GM18517 (cell line): ENCODE data around the gene PCDH9.

Source experiments
- ATAC-seq: cut with Tn5 transposase; IDR thresholded peaks from one replicate; pipeline ENCODE4 v1.9.1; 2021; ENCODE audit warnings: mild to moderate bottlenecking, moderate library complexity; ENCODE audit not compliant: unreplicated experiment

Gene PCDH9

DNA sequence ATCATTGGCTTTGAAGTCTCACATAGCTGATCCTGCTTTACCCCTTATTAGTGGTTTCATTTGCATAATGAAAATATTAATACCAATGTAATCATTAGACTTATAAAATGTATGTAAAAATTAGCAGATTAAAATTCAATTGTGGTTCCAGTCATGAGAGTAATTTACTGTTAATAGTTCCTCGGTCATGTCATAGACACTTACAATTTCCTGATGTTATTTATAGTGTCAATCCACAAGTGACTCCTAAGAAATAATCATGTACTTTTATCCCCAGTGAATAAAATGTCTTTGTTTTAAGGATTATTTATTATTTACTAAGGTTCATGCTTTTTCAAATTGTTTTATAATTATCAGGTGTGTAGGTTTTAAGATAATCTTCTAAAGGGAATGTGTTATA lies 138.5 kb downstream of the PCDH9 start:
- ATAC-seq = no peak

DNA sequence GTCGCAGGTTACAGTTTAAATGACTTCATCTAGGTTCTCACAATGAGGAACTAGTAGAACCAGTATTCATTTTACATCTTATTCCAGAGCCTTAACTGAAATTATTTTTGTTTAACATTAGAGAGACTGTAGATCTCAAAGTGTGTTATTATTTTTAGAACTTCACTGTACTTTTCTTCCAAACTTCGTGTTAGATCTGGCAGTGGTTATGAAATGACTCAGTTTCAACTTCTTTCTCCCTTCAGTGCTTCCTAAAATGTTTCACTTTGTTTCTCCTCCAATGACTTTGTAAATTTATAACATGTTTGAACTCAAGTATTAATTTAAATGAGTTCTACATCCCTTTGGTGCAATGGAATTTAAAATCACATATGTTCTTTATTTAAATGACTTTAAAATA lies 139.3 kb downstream of the PCDH9 start:
- no peak for ATAC-seq

DNA sequence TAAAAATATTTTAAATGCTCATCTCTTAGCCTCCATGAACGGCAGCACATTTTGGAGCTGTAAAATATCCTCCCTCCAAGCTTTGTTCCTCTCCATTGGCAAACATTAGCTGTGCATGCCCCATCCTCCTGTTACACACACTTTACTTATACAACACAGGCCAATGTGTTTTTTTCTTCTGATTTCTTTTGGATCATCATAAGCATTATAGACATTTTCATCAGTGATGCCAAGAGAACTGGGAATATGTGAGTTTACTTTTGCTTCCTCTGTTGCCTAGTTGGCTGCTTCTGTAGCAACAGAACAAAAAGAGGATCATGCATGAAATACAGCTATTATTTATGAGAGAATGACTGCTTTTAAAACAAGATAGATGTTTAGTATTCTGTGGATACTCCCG lies 142.6 kb downstream of the PCDH9 start:
- no peak for ATAC-seq

DNA sequence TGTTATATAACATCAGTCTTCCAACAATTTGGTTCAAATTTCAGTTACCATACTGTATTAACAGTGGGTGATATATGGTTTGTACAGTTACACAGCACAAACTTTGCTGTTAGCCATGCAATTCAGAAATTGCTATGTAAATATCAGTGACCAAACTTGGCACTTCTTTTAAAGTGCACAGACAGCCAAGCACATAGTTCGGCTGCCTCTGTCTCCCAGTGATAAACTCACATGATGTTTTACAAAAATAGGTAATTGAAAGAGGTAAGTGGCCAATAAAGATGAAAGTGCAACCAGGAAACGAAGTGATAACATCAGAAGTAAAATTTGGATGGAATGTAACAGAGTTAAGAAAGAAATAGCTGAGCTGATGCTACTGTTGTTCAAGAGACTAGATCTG lies 143.9 kb downstream of the PCDH9 start:
- no peak for ATAC-seq

DNA sequence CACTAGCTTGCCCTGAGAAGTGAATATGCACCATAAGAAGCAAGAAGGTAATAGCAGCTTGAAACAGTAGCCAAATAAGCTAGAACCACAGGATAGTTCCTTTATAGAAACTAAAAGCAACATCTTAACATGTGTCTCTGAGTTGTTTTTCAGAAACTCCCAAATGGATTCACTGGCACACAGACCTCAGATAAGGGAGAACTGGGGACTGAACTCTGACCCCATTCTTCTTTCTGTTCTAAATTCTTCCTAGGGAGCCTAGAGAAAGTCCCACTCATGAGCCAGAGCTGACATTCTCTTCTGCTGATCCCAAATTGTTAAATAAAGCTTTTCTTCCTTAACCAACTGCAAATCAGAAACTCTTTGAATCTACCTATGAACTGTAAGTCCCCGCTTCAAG lies 146.1 kb downstream of the PCDH9 start:
- ATAC-seq = no peak

DNA sequence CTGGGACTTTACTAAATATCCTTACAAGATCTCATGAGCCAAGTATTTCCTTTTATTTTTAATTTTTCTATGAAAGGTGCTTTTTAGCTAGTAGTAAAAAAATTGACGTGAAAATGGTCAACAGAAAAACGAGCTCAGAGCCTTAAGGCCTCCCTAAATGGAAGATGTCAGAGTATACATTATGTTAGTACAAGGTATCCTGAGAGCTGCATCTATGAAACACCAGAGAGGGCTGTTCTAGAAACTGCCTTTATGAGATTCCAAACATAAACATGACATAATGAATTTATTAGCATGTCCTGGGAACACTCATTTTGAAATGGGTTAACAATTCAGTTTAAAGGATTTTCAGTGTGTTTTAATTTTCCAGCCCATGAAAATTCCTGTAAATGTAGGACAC lies 146.6 kb downstream of the PCDH9 start:
- ATAC-seq = no peak

DNA sequence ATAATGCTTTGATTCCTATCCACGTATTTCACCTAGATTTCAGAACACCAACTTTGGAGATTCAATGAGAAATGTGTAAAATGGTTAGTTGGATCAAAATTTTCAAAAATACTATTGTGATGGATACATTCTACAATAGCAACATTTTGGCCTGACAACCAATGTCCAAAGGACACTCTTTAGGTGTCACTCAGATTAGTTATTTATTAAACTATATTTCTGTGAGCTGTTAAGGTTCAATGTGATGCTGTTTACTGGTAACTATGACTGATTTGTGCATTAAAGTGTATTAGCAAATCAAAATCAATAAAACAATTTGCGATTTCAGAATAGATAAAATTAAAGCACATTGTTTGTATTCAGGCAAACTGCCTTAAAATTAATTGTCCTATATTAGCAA lies 149.8 kb downstream of the PCDH9 start:
- ATAC-seq = no peak

DNA sequence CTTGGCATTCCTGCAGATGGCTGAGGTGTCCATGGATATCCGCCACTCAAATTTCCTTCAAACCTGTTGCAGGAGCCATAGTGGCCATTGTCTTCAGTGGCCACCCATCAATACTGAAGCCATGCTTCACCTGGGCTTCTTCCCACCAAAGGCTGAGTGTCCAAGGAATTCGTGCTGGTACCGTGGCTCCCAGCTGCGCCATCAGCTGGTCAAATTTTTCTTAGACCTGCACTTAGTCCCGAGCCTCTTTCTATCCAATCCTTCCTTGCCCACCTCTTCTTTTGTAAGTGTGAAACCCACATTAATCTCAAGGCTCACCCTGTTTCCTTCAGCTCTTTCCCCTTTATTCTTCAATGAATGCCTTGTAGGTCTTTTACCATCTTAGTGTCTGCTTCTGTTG lies 152.1 kb downstream of the PCDH9 start:
- no peak for ATAC-seq

DNA sequence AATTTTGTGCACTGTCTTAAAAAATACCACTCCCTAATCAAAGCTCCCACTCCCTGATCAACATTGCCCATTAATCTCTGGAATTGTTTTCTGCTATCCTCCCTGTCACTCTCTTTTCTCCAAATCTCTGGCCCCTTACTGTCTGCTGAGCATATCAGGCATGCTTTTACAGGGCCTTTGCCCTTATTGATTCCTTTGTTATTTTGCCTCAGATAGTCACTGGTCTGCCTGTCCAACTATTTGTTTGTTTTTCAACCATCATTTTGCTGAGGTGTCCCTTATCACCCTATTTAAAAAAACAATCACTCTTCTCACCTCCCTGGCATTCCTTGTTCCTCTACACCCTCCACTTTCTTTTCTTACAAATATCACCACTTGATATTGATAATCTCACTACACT lies 153.0 kb downstream of the PCDH9 start:
- no peak for ATAC-seq

DNA sequence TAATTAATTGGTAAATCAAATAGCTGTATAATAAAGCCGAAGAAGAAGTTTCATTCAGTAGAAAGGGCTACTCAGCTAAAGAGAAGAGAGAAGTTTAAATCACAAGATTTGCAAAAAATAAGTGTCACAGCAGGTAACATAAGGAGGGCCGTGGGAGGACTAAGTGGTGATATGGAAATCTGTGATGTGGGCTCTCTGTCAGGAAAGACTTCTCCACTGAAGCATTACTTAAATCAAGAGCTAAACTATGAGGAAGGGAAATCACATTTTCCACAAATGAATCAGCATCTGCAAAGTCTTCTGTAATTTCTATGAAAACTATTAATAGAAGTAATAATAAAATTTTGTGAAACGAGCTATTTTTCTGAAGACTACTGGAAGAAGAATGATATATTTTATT lies 153.8 kb downstream of the PCDH9 start:
- no peak for ATAC-seq

DNA sequence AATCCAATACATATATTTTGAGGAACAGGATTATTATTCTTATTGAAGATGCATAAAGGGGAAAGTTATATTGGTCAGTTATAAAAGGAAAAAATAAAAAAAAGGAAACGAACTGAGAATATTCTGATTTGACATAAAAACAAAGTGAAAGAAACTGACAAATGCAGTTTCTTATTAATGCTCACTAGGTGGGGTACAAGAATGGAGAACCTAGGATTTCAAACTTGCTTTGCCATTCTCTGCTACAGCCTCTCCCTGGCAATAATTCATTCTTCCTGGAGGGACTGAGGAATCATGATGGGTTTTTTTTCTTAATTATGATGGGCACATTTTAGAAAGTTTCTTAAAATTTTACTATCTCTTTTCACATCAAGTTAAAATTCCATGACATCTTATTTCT lies 154.9 kb downstream of the PCDH9 start:
- no peak for ATAC-seq

DNA sequence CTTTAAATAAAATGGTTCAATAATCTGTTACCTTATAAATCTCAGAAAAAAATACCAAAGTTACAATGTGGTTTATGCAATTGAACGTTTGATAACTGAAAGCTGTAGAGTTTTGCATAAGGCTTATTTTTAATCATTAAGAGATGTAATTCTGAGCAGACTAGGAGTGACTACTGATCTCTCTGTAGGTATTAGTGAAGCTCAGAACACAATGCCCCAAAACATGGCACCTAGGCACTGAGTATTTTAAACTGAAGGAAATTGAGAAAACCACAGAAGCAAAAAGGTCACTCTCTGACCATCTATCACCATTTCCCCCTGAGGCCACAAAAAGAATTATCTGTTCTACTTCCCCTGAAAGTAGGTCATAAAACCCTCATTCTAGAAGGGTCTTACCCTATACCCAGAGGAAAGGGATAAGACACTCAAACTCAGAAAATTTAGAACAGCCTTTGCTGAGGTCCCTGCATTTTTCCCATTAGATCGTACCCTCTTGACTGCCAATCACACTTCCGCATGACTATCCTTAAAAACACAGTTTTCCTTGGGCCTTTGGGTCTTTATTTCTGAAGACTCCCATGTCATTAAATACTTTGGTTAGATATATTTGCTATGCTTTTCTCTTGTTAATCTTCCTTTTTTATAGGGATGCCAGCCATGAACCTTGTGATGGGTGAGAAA lies 158.1 kb downstream of the PCDH9 start:
- ATAC-seq = peak; percentile 56

DNA sequence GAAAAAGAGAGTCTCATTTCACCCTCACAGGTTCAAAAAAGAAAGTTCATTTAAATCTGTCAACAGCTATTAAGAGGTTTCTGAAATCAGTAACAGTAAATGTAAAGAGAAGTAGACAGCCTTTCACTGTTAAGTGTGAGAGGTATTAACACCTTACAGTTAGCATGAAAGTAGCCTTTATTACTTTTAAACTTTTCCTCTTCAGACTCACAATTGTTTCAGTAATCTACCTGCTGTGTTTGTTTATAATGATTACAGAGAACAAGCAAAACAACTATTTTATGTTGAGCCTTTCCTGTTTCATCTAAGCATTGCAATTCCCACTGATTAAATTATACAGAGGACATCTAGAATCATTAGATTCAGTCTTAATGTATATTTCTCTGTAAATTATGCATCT lies 159.8 kb downstream of the PCDH9 start:
- no peak for ATAC-seq

DNA sequence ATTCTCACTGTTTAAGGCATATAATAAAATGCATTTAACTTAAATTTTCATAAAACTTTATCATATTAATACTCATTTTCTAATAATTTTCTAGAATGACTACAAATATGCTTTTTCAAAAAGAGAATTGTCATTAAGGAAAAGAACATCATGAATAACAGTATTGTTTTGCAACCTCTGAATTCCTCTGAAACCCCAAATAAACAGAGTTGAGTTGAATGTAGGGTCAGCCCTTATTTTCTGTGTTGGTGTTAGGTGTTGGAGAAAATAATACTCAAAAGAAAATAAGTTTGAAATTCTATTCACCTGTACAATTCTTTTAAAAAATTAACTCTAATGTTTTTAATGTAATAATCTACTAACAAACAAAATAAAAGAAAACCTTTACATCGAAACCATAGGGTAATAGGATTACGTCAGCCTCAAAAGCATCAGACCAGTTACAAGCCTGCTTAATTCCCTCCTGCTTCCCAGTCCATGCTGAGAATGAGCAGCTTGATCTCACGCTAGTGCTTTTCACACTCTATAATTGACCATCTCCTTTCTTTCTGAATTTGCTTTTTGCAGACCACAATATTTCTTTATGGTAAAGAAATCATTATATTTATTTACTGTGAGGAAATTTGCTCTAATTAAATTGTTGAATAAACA lies 160.9 kb downstream of the PCDH9 start:
- no peak for ATAC-seq

DNA sequence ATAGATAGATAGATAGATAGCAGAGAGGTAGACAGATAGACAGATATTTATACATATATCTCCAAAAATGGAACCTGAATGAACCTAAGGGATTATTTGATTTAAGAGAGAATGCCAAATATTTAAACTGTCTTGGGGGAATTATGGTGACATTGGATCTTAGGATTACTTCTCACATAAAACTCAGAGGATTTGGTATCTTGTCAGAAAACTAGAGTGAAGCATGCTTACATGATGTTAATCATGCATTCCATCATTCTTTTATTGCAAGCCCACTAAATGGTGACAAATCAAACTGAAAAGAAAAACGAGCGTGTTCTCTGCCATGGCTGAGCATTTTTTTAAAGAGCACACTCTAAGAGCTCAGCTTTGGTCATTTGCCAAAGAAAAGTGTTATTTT lies 165.2 kb downstream of the PCDH9 start:
- no peak for ATAC-seq

DNA sequence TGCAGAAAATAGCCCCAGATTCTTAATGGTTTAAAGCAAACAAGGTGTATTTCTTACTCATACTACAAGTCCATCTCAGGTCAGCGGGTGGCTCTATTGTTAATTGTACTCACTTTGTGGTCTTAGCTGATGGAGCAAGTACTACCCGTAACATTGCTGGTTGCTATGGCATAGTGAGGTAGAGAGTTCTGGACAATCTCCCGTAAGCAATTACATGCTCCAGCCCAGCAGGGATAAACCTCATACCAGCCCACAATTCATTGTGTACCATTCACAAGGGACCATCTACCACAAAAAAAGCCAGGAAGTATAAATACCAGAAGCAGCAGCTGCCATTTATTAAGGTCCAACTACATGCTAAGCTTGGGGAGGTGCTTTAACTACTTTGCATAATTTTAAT lies 167.1 kb downstream of the PCDH9 start:
- no peak for ATAC-seq

DNA sequence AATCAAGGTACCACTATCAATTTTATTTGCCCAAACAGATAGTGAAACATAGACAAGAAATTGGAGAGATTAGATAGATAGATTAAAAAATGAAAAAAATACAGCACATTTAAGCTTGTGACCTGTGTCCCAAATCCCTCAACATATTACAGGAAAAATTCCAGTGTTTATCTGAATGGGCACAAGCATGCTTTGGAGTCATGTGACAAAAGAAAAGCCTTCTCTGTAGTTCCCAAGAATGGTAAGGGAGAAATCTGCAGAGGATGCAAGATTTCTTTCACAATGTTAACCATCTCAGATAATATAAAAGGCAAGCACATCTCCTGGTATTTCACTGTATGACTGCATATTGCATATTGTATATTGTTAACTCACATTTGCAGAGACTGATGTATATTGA lies 168.0 kb downstream of the PCDH9 start:
- no peak for ATAC-seq

DNA sequence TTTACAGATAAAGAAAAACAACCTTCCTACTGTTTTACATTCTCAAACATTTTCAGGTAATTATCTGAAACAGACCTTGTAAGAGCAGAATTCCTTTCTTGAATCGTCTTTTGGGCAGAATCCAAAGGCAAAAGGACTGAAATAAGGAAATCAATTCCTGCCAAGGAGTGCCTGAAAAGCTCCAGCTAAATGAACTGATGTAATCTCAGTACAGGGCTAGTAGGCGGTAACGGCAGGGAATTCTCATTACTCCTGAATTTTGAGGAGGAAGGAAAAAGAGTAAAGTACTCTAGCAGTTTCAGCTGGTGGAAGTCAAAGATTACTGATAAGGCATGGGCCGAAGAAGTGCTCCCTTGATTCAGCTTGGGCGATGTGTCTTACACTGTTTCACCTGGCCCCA lies 168.4 kb downstream of the PCDH9 start:
- ATAC-seq = no peak

DNA sequence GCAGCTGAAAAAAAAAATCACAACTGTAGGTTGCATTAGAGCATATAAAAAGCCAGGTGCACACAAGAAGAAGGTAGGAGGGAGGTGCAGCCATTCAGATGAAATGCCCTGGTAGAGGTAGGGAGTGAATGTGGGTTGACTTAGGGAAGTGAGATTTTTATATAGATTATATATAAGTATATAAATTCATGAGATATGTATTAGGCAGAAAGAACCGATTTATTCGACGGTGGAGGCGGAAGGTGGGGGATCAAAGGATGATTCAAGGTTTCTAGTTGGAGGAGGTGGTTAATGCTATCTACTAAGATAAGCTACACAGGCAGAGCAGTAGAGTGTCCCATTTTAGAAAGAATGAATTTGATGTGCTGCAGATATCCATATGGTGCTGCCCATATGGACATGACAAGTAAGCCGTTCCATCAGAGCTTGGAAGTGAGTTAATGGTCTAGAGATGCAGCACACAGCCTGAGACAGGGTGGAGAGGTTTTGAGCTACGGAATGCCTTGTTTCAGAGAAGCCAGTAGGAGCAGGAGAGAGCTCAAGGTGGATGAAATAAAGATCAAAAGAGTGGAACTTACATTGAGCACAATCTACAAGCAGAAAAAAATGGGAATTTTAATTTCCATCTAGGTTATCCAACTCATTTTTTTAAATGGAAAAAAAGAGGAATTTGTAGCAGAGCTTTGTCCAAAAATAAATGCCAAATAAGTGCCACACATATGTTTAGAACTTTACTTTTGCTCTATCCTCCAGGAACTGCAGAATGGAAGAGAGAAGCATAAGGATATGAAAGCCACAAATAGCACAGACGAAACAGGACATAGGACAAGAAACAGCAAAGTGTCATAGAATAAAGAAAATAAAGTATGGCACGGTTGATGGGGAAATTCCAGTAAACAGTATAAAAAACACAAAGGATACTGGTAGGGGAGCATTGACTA lies 177.3 kb downstream of the PCDH9 start:
- ATAC-seq = no peak

DNA sequence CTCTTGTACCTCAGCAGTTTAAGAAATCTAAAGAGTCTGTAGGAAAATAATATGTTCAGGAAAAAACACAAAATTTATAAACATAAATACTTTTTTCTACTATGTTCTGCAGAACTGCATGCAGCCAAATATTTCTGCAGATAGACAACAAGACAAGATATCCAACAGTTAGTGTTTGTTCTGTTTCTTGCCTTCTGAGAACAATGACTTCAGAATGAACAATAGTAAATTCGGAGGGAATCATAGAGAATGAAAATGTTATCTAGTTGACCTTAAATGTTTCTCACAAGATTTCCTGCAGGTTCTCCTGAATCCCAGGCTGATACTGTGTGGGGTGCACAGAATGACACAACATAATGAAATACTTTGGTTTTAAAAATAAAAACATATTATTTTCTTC lies 180.4 kb downstream of the PCDH9 start:
- ATAC-seq = no peak

DNA sequence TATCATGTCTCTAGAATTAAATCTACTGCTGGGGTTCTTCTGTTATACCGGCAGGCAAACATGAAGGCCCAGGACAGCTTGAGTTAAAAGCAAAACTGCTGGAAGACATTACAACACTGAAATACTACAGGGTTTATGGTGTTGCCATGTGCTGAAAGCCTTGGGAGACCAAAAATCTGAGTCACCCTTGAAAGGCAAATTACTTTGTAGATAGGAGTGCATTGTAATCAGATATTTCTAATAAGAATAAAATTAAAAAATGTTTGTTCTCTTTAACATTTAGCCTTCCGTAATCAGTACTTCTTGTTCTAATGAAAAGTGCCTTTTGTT lies 181.3 kb downstream of the PCDH9 start:
- ATAC-seq = no peak
